IPS-15b (cell line): ENCODE data around the gene DDX31.

Source experiments
- H3K27me3 ChIP-seq: one replicate; pipeline ENCODE4 v1.6.1; 2013; ENCODE audit warnings: low read length; ENCODE audit not compliant: control insufficient read depth, insufficient read depth
- H3K36me3 ChIP-seq: one replicate; pipeline ENCODE4 v1.6.1; 2013; ENCODE audit warnings: low read length; ENCODE audit not compliant: control insufficient read depth, insufficient read depth
- H3K4me1 ChIP-seq: one replicate; pipeline ENCODE4 v1.6.1; 2013; ENCODE audit warnings: mild to moderate bottlenecking, low read length; ENCODE audit not compliant: control insufficient read depth, insufficient read depth
- H3K4me3 ChIP-seq: one replicate; pipeline ENCODE4 v1.5.1; 2013; ENCODE audit warnings: low read depth, low read length
- H3K9ac ChIP-seq: one replicate; pipeline ENCODE4 v1.6.1; 2013; ENCODE audit warnings: low read depth, mild to moderate bottlenecking, low read length
- H3K9me3 ChIP-seq: one replicate; pipeline ENCODE4 v1.6.1; 2013; ENCODE audit warnings: mild to moderate bottlenecking, low read length; ENCODE audit not compliant: control insufficient read depth, insufficient read depth

DDX31 gene

DNA sequence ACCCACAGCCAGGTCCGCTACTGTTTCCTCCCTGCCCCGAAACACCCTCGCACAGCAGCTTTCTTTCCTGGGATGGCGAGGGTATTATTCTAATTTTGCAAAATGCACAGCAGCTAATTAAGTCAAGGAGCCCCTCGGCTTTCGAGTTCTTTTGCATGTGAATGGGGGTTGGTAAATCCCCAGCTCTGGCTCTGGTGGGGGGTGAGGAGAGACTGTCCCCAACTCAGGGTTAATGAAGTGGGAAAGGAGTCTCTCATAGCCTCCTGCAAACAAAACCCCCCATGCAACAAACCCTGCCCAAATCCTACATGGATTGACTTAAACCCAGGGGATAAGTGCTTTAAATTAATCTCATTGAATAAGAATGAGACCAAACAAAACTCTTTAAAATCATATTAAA, 78.5 kb downstream of the DDX31 start:
- Histone ChIP-seq H3K9ac (no peak overlapping the region), H3K4me3 (peak overlapping the region; percentile 46), H3K27me3 (peaks cover 60% of the 10 kb centered on the region)

DNA sequence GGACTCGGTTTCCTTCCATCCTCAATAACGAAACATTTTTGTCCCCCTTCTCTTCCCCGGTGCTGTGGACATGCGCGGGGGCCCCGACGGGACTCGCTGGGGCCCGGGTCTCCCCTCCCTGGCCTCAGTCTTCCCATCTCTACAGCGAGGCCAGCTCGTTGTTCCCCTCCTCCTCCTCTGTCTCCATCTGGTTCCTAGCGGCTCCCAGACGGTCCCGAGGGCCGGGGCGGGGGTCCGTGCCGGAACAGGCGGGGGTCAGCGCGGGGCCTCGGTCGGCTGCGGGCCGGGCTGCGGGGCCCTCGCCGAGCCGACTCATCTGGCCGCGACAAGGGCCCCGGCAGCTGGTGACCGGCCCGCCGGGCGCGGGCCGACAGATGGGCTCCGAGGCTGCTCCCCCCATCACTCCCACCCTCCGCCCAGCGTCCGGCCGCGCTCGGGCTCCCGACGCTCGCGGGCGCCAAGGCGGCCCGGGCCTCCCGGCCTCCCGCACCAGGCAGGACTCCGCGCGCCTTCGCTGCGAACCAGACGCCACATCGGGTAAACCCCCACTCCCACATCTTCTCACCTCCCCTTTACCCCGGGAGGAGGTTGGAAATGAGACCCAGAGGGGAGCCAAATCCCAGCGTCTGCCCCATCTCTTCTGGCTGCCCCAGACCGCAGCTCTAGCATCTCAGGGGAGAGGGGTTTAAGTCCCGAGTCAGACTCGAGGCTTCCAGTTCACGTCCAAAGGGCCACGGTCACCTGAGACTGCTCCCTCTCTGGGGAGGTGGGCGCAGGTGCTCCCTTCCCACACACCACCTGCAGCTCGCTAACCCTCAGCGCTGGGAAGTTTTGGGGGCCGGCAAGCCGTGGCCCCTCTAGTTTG, 79.2 kb downstream of the DDX31 start:
- Histone ChIP-seq H3K4me1 (peaks cover 26% of the 10 kb centered on the region), H3K4me3 (peak overlapping the region; percentile 46), H3K9me3 (no peaks in the 10 kb centered on the region), H3K36me3 (peaks cover 9% of the 10 kb centered on the region), H3K27me3 (peaks cover 67% of the 10 kb centered on the region), H3K9ac (no peak overlapping the region)

More for the DNA sequence above, 78.5 kb downstream of the DDX31 start:
- Histone ChIP-seq H3K4me1 (peaks cover 25% of the 10 kb centered on the region), H3K36me3 (peaks cover 9% of the 10 kb centered on the region), H3K9me3 (no peaks in the 10 kb centered on the region)

DNA sequence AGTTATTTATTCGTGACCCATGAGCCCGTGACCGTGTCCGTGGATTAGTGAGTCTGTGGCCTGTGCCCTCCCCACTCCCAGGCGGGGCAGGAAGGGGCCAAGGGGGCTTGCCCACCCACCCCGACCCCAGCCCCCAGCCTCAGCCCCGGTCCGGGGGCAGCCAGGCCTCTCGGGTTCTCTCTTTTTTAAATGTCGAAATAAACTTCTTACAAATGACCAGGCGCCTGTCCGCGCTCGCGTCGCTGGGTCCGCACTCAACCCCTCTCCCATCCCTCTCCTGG, 79.8 kb downstream of the DDX31 start:
- Histone ChIP-seq H3K9me3 (no peaks in the 10 kb centered on the region), H3K9ac (no peak overlapping the region), H3K27me3 (peaks cover 73% of the 10 kb centered on the region), H3K4me3 (peak overlapping the region; percentile 39), H3K36me3 (peaks cover 9% of the 10 kb centered on the region), H3K4me1 (peaks cover 26% of the 10 kb centered on the region)

DNA sequence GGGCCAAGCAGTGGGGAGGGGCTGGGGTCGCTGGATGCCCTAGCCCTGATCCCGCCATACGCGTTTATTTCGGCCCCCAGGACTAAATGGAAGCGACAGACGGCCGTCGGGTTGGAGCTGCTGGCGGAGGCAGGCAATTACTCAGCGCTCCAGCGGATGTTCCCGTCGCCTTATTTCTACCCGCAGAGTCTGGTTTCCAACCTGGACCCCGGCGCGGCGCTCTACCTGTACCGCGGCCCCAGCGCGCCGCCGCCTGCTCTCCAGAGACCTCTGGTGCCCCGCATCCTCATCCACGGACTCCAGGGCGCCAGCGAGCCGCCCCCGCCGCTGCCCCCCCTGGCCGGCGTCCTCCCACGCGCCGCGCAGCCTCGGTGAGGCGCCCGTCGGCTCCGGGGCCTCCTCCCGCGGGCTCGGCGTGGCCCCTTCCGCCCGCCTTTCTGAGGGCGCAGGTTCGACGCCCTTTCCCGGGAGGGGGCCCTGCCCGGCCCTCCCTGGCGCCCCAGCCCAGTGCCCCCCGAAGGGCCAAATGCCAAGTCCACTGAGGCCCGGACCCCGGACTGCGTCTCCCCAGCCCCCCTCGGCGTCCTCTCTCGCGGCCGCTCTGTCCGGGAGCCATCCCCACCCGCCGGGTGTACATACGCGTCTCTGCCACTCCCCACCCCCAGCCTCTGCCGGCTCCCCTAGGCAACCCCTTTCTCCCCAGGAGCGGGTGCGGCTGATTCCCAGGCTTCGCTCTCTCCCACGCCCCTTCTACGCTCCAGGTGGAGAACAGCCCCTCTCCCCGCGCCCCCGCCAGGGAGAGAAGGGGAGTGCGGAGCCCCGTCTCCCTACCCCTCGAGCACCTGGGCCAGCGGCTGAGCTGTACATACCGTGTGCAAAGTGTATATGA, 80.4 kb downstream of the DDX31 start:
- Histone ChIP-seq H3K9me3 (no peaks in the 10 kb centered on the region), H3K27me3 (peaks cover 79% of the 10 kb centered on the region), H3K36me3 (peaks cover 3% of the 10 kb centered on the region), H3K4me1 (peaks cover 26% of the 10 kb centered on the region), H3K4me3 (peak overlapping the region; percentile 22), H3K9ac (no peak overlapping the region)

DNA sequence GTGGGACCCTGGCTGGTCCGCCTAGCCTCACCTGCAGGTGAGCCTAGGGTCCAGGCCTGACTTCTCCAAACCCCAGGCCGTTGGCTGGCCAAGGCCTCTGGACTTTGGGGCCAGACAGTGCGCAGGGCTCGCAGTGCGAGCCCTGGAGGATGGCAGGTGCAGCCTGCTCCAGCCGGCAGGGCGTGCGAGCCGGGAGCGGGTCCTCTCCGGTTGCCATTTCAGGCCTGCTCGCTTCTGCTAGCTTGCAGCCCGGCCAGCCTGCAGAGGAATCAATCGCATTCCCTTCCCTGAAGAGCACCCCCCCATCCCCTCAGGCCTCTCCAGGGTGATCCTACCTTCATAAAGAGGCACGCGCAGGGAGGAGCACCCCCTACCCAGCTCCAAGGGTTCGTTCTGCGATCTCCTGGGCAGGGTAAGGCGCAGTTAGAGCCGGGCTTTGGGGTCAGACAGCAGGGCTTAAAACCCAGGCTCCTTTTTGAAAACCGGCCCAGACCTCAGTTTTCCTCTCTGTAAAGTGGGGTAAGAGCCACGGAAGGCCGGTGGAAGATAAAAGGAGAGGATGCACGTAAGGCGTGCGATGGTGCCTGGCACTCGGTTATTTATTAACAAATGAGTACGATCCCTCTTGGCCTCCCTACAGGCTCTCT, 81.2 kb downstream of the DDX31 start:
- Histone ChIP-seq H3K4me3 (peak overlapping the region; percentile 18), H3K9me3 (no peaks in the 10 kb centered on the region), H3K36me3 (peaks cover 3% of the 10 kb centered on the region), H3K4me1 (peaks cover 30% of the 10 kb centered on the region), H3K27me3 (peaks cover 86% of the 10 kb centered on the region), H3K9ac (no peak overlapping the region)

DNA sequence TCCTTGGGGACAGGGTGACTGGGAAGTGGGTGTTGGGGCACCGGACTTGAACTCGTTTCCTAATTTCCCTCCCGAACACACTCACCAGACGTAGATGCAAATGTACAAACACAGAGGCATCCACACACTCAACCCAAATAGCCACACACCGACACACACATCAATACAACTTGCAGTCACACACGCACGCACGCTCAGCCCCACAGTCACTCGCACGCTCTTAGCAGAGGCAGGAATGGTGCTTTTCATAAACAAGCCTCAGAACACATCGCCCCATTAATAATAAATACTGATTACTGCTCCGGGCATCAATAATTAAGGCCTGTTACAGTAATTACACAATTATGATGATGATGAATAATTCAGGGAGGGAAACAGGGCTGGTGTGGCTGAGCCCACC, 81.7 kb downstream of the DDX31 start:
- peaks cover 91% of the 10 kb centered on the region for H3K27me3 ChIP-seq
- peaks cover 32% of the 10 kb centered on the region for H3K4me1 ChIP-seq
- H3K9ac ChIP-seq, result no peak overlapping the region
- H3K36me3 ChIP-seq, result peaks cover 3% of the 10 kb centered on the region
- no peaks in the 10 kb centered on the region for H3K9me3 ChIP-seq
- peak overlapping the region; percentile 18 for H3K4me3 ChIP-seq

DNA sequence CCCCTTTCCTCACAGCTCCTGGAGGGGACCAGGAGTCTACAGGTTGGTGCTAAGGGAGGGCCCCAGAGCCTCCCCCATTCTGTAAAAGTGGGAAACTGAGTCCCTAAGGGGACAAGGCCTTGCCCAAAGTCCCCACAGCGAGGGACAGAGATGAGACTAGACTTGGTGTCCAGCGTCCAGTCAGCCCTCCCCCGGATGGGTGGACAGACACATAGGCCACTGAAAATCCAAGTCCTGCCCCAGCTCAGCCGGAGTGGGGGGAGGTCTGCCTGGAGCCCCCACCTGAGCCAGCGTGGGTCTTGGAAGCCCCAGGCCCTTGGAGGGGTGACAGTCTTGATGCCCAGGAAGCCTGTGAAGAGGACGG, 82.2 kb downstream of the DDX31 start:
- Histone ChIP-seq H3K4me1 (peaks cover 26% of the 10 kb centered on the region), H3K4me3 (peak overlapping the region; percentile 39), H3K27me3 (peaks cover 93% of the 10 kb centered on the region), H3K9ac (no peak overlapping the region), H3K9me3 (no peaks in the 10 kb centered on the region), H3K36me3 (peaks cover 3% of the 10 kb centered on the region)

DNA sequence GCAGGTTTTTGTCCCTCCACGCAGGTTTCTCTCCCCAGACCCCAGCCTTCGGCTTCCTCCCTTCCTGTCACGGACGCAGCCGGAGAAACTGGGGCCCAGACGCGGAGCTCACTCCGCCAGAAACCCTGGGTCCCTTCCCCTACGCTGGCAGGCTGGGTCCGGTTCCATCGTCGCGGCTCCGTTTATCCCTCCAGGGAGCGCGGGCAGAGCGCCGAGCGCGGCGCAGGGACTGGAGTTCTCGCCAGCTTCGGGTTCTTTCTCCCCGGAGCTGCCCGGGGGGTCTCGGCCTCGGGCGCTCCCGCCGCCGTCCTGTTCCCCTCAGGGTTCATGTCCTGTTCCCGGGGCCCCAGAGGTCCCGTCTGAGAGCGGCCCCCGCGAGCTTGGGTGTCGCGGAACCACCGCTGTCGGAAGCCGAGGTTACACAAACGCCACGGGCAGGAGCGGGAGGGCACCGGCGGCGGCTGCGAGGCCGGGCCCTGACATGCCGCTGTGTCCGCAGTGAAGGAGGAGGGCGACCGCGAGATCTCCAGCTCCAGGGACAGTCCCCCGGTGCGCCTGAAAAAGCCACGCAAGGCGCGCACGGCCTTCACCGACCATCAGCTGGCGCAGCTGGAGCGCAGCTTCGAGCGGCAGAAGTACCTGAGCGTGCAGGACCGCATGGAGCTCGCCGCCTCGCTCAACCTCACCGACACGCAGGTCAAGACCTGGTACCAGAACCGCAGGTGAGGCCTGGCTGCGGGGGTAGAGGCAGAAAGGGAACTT, 82.8 kb downstream of the DDX31 start:
- Histone ChIP-seq H3K4me1 (peaks cover 21% of the 10 kb centered on the region), H3K9ac (no peak overlapping the region), H3K4me3 (peak overlapping the region; percentile 39), H3K36me3 (peaks cover under 1% of the 10 kb centered on the region), H3K27me3 (peaks cover 91% of the 10 kb centered on the region), H3K9me3 (no peaks in the 10 kb centered on the region)

DNA sequence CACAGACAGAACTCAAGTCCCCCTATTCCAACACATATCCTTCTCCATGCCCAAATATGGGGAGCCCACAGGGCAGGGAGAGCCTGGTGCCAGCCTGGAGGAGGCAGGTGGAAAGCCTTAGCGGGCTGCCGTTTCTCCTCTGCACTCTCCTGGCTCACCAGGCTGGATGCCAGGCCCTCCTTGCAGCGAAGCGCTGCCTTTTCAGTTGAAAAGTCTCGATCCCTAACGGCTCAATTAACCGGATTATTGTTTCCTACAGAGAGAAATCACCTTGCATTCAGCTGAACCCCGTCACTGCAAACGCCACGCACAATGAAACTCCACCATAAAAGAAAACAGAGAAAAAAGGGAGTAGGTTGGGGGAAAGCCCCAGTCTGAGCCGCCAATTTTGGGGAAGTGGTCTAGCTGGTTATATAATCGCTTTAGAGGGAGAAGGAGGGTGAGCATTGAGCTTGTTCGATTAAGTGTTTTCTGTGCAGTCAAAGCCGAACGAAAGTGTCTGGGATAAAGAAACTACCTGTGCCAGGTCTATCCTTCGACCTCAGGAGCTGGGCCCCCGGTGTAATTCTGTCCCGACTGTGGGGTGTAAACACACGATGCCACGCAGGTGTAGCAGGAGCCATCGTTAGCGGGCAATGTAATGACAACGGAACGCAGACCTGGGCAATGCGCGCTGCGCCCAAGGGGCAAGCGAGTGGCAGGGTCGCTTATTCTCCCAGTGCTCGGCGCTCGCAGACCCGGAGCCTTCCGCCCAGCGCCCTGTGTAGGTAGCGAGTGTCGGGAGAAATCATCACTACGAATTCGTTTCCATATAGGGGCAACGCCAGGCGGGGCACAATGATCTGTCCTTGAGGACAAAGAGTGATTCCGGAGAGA, 83.6 kb downstream of the DDX31 start:
- Histone ChIP-seq H3K27me3 (peaks cover 94% of the 10 kb centered on the region), H3K4me3 (peak overlapping the region; percentile 20), H3K9ac (no peak overlapping the region), H3K4me1 (peaks cover 14% of the 10 kb centered on the region), H3K9me3 (no peaks in the 10 kb centered on the region), H3K36me3 (no peaks in the 10 kb centered on the region)

DNA sequence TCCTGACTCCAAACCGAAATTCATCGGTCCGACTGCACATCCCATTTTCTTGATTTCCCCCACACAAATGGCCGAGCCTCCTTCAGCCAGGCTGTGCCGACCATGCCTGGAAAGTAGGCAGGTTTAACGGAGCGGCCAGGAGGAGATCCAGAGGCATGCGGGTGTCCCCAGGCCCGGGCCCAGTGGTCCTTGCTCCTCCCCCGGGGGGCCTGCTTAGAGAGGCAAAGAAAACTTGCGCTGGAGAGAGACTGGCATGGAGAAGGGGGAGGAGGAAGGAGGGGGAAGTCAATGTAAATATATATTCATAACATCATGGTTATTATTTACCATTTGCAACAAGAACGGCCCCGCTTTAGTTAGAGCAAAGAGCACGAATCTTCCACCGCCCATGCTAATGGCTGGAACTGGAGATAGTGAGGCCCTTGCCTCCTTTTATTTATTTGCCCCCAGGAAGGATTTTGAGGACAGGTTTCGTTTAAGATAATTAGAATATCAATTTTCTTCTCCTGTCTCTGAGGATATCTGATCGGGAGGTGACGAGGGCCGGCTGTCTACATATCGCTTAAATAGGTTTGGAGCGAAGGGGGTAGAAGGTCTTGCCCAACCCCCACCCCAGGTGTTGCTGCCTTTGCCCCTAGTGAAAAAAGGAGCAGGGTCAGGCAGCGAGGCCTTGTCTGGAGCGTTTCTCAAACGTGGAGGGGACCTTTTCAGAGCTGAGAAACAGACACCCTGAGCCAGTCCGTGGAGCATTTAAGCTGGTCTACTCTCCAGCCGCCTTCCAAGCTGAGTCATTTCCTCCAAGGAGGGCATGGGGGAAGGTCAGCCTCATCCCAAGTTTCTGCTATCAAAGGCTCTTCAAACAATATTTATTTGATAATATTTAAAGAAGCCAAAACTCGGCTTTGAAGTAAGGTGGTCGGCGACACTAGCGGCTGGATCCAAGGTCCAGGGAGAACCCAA, 84.9 kb downstream of the DDX31 start:
- Histone ChIP-seq H3K4me3 (peak overlapping the region; percentile 23), H3K27me3 (peaks cover 96% of the 10 kb centered on the region)

More for the DNA sequence above, 84.9 kb downstream of the DDX31 start:
- H3K9me3 ChIP-seq, result no peaks in the 10 kb centered on the region
- H3K4me1 ChIP-seq, result peaks cover 12% of the 10 kb centered on the region
- H3K36me3 ChIP-seq, result no peaks in the 10 kb centered on the region
- H3K9ac ChIP-seq, result no peak overlapping the region
